Measurements from ENCODE around the gene SLC2A6. TPM values are rescaled to one million over a fixed set of nuclear protein-coding genes. Genes with fewer than 3 reads are reported as not detected.

SLC2A6 gene
- total RNA-seq, 1 donor from 2014 or later, result 13.7 TPM

DNA sequence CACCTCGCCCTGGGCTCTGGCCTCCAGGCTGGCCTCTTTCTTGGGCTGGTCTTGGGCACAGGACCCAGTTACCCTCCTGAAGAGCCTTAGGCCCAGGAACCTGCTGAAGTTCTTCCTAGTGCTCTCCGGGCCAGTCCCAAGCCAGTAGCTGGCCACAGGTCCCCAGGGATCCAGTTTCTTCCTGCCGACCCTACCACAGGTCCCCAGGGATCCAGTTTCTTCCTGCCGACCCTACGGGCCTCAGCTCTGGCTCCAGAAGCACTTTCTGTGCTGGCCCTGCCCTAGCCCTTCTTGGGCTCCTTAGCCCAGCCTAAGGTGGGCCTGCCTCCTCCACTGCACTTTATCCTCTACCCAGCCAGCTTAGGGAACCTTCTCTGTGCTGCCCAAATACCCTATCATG is 37.3 kb downstream of the SLC2A6 start:
- Mint-ChIP-seq H3K4me1 (ENCODE audit: low read depth) (no peaks in the 10 kb centered on the region), H3K27ac (ENCODE audit: unreplicated experiment) (no peak overlapping the region), H3K36me3 (ENCODE audit: low read depth) (no peaks in the 10 kb centered on the region), H3K9me3 (ENCODE audit: low read depth) (no peaks in the 10 kb centered on the region), H3K4me3 (ENCODE audit: unreplicated experiment) (no peak overlapping the region), H3K27me3 (ENCODE audit: low read depth) (peaks cover 9% of the 10 kb centered on the region)
- TF ChIP-seq, protein P1, sequence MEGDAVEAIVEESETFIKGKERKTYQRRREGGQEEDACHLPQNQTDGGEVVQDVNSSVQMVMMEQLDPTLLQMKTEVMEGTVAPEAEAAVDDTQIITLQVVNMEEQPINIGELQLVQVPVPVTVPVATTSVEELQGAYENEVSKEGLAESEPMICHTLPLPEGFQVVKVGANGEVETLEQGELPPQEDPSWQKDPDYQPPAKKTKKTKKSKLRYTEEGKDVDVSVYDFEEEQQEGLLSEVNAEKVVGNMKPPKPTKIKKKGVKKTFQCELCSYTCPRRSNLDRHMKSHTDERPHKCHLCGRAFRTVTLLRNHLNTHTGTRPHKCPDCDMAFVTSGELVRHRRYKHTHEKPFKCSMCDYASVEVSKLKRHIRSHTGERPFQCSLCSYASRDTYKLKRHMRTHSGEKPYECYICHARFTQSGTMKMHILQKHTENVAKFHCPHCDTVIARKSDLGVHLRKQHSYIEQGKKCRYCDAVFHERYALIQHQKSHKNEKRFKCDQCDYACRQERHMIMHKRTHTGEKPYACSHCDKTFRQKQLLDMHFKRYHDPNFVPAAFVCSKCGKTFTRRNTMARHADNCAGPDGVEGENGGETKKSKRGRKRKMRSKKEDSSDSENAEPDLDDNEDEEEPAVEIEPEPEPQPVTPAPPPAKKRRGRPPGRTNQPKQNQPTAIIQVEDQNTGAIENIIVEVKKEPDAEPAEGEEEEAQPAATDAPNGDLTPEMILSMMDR (IDR thresholded peaks at IDR 0.05), result no peak
- no peak for DNase-seq (ENCODE audit: low spot score)

DNA sequence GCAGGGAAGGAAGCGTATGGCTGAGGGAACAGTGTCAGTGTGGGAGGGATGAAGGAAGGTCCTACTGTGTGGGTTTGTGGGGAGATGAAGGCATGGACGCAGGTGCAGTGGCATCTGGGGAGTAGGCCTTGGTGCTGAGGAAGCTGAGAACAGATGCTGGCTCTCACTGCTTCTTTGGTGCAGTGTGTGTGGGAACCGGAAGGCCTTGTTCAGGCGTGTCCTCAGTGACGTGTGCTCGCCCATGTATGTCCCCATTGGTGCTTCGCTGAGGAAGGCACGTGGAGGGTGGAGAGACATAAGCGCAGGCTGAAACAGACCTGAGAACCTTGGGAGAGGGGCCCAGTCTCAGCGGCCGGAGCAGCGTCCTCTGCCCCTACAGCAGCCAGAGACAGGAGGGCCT is 38.0 kb downstream of the SLC2A6 start:
- Mint-ChIP-seq H3K27me3 (ENCODE audit: low read depth) (peaks cover 3% of the 10 kb centered on the region), H3K36me3 (ENCODE audit: low read depth) (no peaks in the 10 kb centered on the region), H3K4me3 (ENCODE audit: unreplicated experiment) (no peak overlapping the region), H3K4me1 (ENCODE audit: low read depth) (no peaks in the 10 kb centered on the region), H3K27ac (ENCODE audit: unreplicated experiment) (no peak overlapping the region), H3K9me3 (ENCODE audit: low read depth) (no peaks in the 10 kb centered on the region)
- TF ChIP-seq, protein P1 (IDR thresholded peaks at IDR 0.05), result no peak
- no peak for DNase-seq (ENCODE audit: low spot score)

DNA sequence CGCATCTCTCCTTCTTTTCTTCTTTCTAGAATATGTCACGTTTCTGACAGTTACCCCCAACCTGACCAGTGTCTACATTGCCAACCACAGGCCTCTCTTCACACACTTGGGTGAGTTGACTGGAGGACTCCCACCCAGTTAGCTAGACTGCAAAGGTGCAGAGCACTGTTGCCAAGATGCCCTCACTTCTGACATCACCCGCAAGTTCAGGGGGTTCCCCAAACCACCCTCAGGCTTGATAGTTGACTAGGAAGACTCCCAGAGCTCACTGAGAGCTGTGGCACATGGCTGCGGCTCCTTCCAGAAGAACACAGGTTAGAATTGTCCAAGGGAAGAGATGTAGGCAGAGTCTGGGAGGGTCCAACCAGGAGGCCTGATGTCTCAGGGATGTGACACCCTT is 39.6 kb downstream of the SLC2A6 start:
- Mint-ChIP-seq H3K36me3 (ENCODE audit: low read depth) (no peaks in the 10 kb centered on the region), H3K27me3 (ENCODE audit: low read depth) (no peaks in the 10 kb centered on the region), H3K9me3 (ENCODE audit: low read depth) (no peaks in the 10 kb centered on the region), H3K4me3 (ENCODE audit: unreplicated experiment) (no peak overlapping the region), H3K4me1 (ENCODE audit: low read depth) (no peaks in the 10 kb centered on the region), H3K27ac (ENCODE audit: unreplicated experiment) (no peak overlapping the region)
- no peak for DNase-seq (ENCODE audit: low spot score)
- TF ChIP-seq, protein P1 (IDR thresholded peaks at IDR 0.05), result no peak

DNA sequence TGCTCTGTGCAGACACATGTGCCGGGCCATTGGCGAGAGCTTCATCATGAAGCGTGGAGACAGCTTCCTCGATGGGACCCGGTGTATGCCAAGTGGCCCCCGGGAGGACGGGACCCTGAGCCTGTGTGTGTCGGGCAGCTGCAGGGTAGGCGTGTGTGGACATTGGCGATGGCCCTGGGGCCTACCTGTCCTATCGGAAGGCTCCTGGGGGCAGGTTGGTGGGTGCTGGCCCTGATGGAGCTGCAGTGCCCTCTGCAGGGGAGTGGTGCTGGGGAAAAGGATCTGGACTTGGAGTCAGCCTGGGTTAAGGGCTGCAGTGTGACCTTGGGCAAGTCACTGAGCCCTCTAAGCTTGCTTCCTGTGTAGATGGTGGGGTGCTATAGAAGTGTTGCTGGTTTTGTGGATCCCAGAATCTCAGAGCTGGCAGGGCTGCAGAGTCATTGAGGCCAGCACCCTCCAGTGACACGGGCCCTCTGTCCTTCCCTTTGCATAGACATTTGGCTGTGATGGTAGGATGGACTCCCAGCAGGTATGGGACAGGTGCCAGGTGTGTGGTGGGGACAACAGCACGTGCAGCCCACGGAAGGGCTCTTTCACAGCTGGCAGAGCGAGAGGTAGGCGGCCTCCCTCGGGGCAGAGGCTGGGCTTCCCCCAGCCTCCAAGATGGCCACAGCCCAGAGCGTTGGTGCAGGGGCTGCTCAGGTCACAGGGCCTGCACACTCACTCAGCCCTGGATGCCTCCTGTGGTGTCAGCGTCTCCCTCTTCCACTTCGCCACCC is 41.0 kb downstream of the SLC2A6 start:
- Mint-ChIP-seq H3K36me3 (ENCODE audit: low read depth) (peaks cover under 1% of the 10 kb centered on the region), H3K4me3 (ENCODE audit: unreplicated experiment) (no peak overlapping the region), H3K4me1 (ENCODE audit: low read depth) (no peaks in the 10 kb centered on the region), H3K9me3 (ENCODE audit: low read depth) (no peaks in the 10 kb centered on the region), H3K27me3 (ENCODE audit: low read depth) (no peaks in the 10 kb centered on the region), H3K27ac (ENCODE audit: unreplicated experiment) (no peak overlapping the region)
- no peak for DNase-seq (ENCODE audit: low spot score)
- TF ChIP-seq, protein P1 (IDR thresholded peaks at IDR 0.05), result peak; percentile 34

DNA sequence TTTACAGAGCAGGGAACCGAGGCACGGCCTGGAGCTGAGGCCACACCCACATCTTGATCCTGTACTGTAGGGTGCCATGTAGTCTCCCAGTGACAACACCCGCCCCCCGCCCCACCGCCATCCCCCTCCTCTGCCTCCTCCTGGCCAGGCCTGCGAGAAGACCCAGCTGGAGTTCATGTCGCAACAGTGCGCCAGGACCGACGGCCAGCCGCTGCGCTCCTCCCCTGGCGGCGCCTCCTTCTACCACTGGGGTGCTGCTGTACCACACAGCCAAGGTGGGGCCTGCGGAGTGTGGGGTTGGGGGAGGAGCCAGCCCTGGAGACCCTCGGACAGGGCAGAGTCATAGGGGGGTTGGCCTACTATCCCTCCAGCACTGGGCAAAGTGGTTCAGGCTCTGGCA is 42.2 kb downstream of the SLC2A6 start:
- no peaks in the 10 kb centered on the region for H3K4me1 Mint-ChIP-seq (ENCODE audit: low read depth)
- H3K36me3 Mint-ChIP-seq (ENCODE audit: low read depth), result peaks cover 3% of the 10 kb centered on the region

More for the DNA sequence above, 42.2 kb downstream of the SLC2A6 start:
- Mint-ChIP-seq H3K4me3 (ENCODE audit: unreplicated experiment) (no peak overlapping the region), H3K9me3 (ENCODE audit: low read depth) (no peaks in the 10 kb centered on the region), H3K27ac (ENCODE audit: unreplicated experiment) (no peak overlapping the region), H3K27me3 (ENCODE audit: low read depth) (no peaks in the 10 kb centered on the region)
- no peak for DNase-seq (ENCODE audit: low spot score)
- TF ChIP-seq, protein P1 (IDR thresholded peaks at IDR 0.05), result no peak

All from chondrocyte (in vitro differentiated cells).